GM10248 (cell line): Measurements from ENCODE around the gene ZNF383.
"Not testable (repeated sequence)": the region's sequence is repeated elsewhere in the genome, so short reads cannot be mapped to it uniquely, and the experiment has no call there.

ENCODE experiments used
- CTCF ChIA-PET: fragments of 300-600 bp; sonication (Branson Sonifier 250); formaldehyde crosslinking; extraction: SDS; loops from one replicate; lab custom pipeline; 2021; ENCODE audit warnings: antibody characterized with exemption; lab: Yijun Ruan, JAX
- POLR2A ChIA-PET: fragments of 350-650 bp; sonication (Branson Sonifier 250); formaldehyde crosslinking; extraction: SDS; loops from one replicate; lab custom pipeline; 2020; ENCODE audit warnings: antibody characterized with exemption; lab: Yijun Ruan, JAX
- DNase-seq: peaks from one replicate; pipeline ENCODE4 v3.0.0; 2012; ENCODE audit errors: extremely low spot score
- TF ChIP-seq, protein P1 (sequence below): IDR thresholded peaks from 2 replicates; pipeline ENCODE4 v1.5.1; 2012; ENCODE audit warnings: mild to moderate bottlenecking, low read depth; ENCODE audit errors: extremely low read depth, missing control alignments, control extremely low read depth

The ZNF383 gene

DNA sequence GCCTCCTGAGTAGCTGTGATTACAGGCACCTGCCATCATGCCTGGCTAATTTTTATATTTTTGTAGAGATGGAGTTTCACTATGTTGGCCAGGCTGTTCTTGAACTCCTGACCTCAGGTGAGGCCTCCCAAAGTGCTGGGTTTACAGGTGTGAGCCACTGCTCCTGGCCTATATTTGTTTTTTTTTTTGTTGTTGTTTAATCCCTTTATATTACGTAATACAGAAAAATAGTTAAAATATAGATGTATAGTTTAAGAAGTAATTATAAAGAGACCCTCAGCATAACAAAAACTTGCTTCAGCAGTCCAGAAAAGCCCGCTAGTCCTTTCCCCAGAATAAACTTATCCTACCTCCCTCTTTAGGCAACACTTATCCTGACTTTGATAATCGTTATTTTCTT is 2.4 kb downstream of the ZNF383 start:
- ChIA-PET CTCF (no interaction called here), POLR2A (no interaction called here)
- TF ChIP-seq, protein P1, sequence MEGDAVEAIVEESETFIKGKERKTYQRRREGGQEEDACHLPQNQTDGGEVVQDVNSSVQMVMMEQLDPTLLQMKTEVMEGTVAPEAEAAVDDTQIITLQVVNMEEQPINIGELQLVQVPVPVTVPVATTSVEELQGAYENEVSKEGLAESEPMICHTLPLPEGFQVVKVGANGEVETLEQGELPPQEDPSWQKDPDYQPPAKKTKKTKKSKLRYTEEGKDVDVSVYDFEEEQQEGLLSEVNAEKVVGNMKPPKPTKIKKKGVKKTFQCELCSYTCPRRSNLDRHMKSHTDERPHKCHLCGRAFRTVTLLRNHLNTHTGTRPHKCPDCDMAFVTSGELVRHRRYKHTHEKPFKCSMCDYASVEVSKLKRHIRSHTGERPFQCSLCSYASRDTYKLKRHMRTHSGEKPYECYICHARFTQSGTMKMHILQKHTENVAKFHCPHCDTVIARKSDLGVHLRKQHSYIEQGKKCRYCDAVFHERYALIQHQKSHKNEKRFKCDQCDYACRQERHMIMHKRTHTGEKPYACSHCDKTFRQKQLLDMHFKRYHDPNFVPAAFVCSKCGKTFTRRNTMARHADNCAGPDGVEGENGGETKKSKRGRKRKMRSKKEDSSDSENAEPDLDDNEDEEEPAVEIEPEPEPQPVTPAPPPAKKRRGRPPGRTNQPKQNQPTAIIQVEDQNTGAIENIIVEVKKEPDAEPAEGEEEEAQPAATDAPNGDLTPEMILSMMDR = no peak
- no peak for DNase-seq

DNA sequence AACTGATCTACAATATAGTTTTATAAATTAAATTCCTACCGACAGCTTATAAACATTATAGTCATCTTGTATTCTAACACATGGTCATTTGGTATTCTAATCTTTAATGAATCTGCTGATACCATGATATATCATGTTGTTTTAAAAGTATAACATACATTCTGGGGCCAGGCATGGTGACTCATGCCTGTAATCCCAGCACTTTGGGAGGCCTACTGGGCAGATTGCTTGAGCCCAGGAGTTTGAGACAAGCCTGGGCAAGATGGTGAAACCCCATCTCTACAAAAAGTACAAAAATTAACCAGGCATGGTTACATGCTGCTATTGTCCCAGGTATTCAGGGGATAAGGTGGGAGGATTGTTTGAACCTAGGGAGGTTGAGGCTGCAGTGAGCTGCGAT is 3.1 kb downstream of the ZNF383 start:
- ChIA-PET POLR2A (no interaction called here), CTCF (interaction anchor here (1.2 kb wide), 1 partner anchor 9 kb away, joined by 3 read pairs; no protein-coding TSS in a partner anchor)
- DNase-seq = no peak
- TF ChIP-seq, protein P1 = no peak

DNA sequence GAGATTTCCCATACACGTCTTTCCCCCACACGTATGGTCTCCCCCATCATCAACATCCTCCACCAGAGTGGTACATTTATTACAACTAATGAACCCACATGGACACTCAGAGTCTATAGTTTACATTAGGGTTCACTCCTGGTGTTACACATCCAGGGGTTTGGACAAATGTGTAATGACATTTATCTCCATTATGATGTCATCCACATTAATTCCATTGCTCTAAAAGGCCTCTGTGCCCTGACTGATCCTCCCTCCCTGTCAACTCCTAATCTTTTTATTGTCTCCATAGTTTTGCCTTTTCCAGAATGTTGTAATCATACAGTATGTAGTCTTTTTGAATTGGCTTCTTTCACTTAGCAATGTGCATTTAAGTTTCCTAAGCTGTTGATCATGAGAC is 8.2 kb downstream of the ZNF383 start:
- POLR2A ChIA-PET = no interaction called here
- CTCF ChIA-PET = no interaction called here
- no peak for DNase-seq
- TF ChIP-seq, protein P1 = no peak

DNA sequence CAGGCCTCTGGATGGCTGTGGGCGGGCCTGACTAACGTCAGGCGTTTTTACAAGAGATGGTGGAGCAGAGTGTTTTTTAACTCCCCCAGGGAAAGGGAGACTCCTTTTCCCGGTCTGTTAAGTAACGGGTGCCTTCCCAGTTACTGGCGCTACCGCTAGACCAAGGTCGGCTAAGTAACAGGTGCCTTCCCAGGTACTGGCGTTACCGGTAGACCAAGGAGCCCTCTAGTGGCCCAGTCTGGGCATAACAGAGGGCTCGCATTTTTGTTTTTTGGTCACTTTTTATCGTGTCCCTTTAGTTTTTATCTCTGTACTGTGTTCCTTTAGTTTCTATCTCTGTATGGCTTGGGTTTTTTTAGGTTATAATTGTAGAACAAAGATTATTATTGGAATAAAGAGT is 10.0 kb downstream of the ZNF383 start:
- ChIA-PET POLR2A (no interaction called here), CTCF (no interaction called here)
- DNase-seq = no peak
- TF ChIP-seq, protein P1 = no peak

DNA sequence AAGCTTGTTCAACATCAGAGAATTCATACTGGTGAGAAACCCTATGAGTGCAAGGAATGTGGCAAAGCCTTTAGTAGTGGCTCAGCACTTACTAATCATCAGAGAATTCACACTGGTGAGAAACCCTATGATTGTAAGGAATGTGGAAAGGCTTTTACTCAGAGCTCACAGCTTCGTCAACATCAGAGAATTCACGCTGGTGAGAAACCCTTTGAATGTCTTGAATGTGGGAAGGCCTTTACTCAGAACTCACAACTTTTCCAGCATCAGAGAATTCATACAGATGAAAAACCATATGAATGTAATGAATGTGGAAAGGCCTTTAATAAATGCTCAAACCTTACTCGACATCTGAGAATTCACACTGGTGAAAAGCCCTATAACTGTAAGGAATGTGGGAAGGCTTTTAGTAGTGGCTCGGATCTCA is 25.2 kb downstream of the ZNF383 start:
- TF ChIP-seq, protein P1 = no peak
- no peak for DNase-seq
- CTCF ChIA-PET = interaction anchor here (1.0 kb wide), 1 partner anchor 42 kb away, joined by 4 read pairs; no protein-coding TSS in a partner anchor
- POLR2A ChIA-PET = no interaction called here

DNA sequence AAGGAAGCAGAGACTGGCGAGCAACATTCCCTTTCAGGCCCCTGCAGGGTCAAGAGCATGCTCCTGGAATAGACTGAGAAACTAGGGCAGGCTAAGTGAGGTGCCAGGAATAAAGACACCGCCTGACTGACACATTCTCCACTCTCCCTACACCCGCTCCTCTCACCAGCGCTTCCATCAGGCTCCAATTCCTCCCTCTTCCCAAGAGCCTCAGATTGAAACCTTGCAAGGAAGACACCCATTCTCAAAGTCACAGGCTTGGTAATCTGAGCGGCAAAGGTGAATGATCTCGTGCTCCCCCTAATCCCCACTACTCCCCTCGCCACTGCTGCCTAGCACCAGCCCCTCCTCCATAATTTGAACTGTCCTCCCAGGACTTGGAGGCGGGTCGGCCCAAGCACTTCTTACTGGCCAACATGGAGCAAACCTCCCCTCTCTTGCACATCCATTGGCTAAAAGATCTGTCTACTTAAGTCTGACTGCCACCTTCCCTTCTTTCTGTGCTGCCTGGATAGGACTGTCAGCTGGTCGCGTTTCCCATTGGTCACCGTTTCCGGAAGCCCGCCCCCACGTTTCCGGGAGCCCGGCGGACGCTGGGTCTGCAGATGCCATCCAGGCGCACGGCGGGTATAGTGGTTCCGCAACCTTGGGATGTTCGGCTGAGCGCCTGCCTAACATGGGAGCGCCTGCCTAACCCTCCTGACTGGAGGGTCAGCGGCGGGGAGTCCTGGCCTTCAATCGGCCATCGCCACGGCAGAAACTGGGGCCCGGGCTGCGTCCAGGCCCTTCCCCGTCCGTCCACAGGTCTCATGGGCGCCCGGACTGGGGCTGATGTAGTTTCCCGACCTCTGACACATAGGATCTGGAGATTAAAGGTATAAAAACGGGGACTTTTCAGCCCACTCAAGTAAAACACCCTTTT is 33.6 kb downstream of the ZNF383 start:
- DNase-seq = peak; percentile 67
- ChIA-PET CTCF (no interaction called here), POLR2A (no interaction called here)
- TF ChIP-seq, protein P1 = no peak

DNA sequence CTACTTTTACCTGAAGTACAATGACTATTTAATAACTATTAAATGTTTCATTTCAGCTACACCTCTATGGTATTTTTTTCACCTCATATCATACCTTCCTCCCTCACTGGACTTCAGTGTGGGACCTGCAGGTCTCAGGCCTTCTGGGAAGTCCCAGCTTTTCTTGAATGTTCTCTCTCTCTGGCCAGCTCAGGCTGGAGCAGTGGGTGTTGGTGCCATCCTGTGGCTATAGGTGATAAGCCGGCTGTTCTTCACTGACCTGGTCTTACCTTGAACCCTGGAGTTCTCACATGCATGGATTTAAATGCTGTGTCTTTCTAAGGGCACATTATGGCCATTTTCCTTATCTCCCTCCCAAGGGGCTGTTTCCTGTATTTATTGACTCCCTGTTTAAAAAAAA is 45.0 kb downstream of the ZNF383 start:
- POLR2A ChIA-PET, DNase-seq, CTCF ChIA-PET: not testable (repeated sequence)

DNA sequence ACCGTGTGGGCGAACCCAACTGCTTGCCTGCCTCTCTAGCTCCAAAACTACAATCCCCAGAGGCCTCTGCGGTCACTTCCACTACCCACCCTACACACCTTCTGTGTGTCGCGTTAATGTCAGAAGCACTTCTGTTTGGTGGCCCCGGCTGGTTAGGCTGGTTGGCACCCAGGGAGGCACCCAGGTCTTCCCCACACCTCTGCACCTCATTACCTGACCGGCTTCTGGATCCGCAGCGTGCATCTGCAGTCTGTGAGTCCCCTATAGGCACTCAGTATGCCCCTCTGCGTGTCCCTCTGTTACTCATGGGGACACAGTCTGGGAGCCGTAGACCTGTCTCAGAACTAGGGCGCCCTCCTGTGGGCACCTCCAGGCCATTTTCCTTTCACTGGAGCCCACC is 49.0 kb downstream of the ZNF383 start:
- CTCF ChIA-PET, POLR2A ChIA-PET, DNase-seq: not testable (repeated sequence)

DNA sequence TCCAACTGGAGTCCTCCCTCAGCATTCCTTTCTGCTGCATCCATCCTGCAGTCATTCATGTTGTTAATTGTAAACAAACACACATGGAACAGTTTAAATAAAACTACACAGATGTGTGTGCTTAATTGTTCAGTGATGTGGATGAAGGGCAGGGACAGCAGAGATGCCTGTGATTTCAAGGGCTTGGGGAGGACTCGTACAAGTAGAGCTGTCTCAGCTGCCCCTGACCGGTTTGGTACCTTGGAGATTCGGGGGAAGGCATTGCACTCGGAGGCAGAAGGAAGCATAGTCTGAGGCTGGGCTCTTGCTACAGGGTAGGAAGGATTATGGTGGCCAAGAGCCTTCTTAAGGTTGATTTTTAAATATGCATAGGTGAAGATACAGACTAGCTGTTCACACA is 49.7 kb downstream of the ZNF383 start:
- POLR2A ChIA-PET, DNase-seq, CTCF ChIA-PET: not testable (repeated sequence)

DNA sequence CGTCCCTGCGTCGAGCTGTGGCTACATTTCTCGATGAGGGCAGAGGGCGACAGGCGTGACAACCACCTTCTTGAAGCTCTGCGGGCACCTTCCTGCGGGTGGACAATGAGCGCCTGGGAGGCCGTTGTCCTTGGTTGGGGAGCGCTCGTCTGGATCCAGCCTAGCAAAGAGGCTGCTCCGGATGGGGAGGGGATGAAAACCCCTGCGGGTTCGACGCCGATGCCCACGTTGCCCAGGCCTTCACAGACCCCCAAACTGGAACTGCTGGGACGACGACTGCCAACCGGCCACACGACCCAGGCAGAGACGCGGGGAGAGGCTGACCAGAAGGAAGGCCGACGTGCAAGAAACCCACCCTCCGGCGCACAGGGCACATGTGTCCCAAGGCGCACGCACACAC is 62.6 kb downstream of the ZNF383 start:
- CTCF ChIA-PET, POLR2A ChIA-PET, DNase-seq: not testable (repeated sequence)
